Stimulated activated effector memory CD8-positive, alpha-beta T cell treated with anti-CD3 and anti-CD28 coated beads, Interleukin-12 subunit alpha, Interleukin-12 subunit beta, amount 100 ng/mL, for 72 hours (primary cell): ENCODE results near the gene STARD9.
"Not testable (repeated sequence)": the region's sequence is repeated elsewhere in the genome, so short reads cannot be mapped to it uniquely, and the experiment has no call there.

Experiments
- ATAC-seq: fragments of 150-1000 bp; cut with Tn5 transposase; 2 replicates; pipeline ENCODE4 v1.10.0; 2021
- DNase-seq, 2 donors: peaks; one replicate each; pipeline ENCODE4 v3.0.0; 2021 to 2022; ENCODE audit warnings: low spot score in 2 of 2
- H3K27ac Mint-ChIP-seq: one replicate; pipeline ENCODE4 v1.8.0; 2022; ENCODE audit warnings: mild to moderate bottlenecking, mixed read lengths
- H3K36me3 Mint-ChIP-seq: one replicate; pipeline ENCODE4 v1.8.0; 2022; ENCODE audit warnings: mild to moderate bottlenecking, mixed read lengths
- H3K4me1 Mint-ChIP-seq: one replicate; pipeline ENCODE4 v1.8.0; 2022; ENCODE audit warnings: mixed read lengths
- H3K4me3 Mint-ChIP-seq: one replicate; pipeline ENCODE4 v1.8.0; 2022; ENCODE audit warnings: mild to moderate bottlenecking, mixed read lengths
- H3K9me3 Mint-ChIP-seq: one replicate; pipeline ENCODE4 v1.8.0; 2022; ENCODE audit warnings: mixed read lengths

The STARD9 gene

GRCh38 chr15:42575188-42576039 lies at the start of gene STARD9:
Gene STARD9, plus strand, starts transcription at chr15:42575606. Its CDS starts 110 bp downstream, at chr15:42575716.
- H3K36me3 Mint-ChIP-seq, result no peaks in the 10 kb centered on the region
- H3K4me3 Mint-ChIP-seq, result peak within 1 kb of the TSS; percentile 90
- DNase-seq, result peak; percentile 91 to 98
- H3K27ac Mint-ChIP-seq, result peak within 1 kb of the TSS; percentile 88
- peaks cover 31% of the 10 kb centered on the region for H3K4me1 Mint-ChIP-seq
- ATAC-seq, result peak; percentile 93
- H3K9me3 Mint-ChIP-seq, result no peaks in the 10 kb centered on the region

- Mint-ChIP-seq H3K9me3 (no peaks in the 10 kb centered on the region), H3K27ac (no peak overlapping the region), H3K4me3 (no peak overlapping the region), H3K4me1 (no peaks in the 10 kb centered on the region), H3K36me3 (peaks cover 82% of the 10 kb centered on the region)
- DNase-seq (no peak), ATAC-seq (no peak)
Measured at GRCh38 chr15:42528970-42529369, 46.4 kb upstream of the STARD9 start.

- no peaks in the 10 kb centered on the region for H3K4me1 Mint-ChIP-seq
- no peak for DNase-seq
- no peak overlapping the region for H3K4me3 Mint-ChIP-seq
- ATAC-seq, result no peak
- H3K27ac Mint-ChIP-seq, result no peak overlapping the region
- peaks cover 60% of the 10 kb centered on the region for H3K36me3 Mint-ChIP-seq
- H3K9me3 Mint-ChIP-seq, result no peaks in the 10 kb centered on the region
Measured at GRCh38 chr15:42533246-42533645, 42.2 kb upstream of the STARD9 start.

GRCh38 chr15:42544853-42545629 lies 30.4 kb upstream of the STARD9 start:
- no peaks in the 10 kb centered on the region for H3K9me3 Mint-ChIP-seq
- peak overlapping the region; percentile 11 for H3K27ac Mint-ChIP-seq
- DNase-seq (no peak), ATAC-seq (no peak)
- peaks cover 70% of the 10 kb centered on the region for H3K36me3 Mint-ChIP-seq
- H3K4me3 Mint-ChIP-seq, result no peak overlapping the region
- peaks cover 33% of the 10 kb centered on the region for H3K4me1 Mint-ChIP-seq

- Mint-ChIP-seq H3K4me1 (peaks cover 35% of the 10 kb centered on the region), H3K36me3 (peaks cover 51% of the 10 kb centered on the region), H3K27ac (peak overlapping the region; percentile 99), H3K9me3 (no peaks in the 10 kb centered on the region), H3K4me3 (peak overlapping the region; percentile 99)
- ATAC-seq (no peak), DNase-seq (no peak)
Measured at GRCh38 chr15:42547918-42548248, 27.5 kb upstream of the STARD9 start.

GRCh38 chr15:42548249-42549031 lies 27.0 kb upstream of the STARD9 start, which contains the start of the genes HAUS2 and LRRC57:
Gene HAUS2, plus strand, starts transcription at chr15:42548838. Its CDS starts 35 bp downstream, at chr15:42548873.
Gene LRRC57, minus strand, starts transcription at chr15:42548793. Its CDS starts 359 bp downstream, at chr15:42548434.
- Mint-ChIP-seq H3K27ac (peak within 1 kb of the TSS; percentile 99), H3K4me3 (peak within 1 kb of the TSS; percentile 99), H3K4me1 (peaks cover 35% of the 10 kb centered on the region), H3K36me3 (peaks cover 51% of the 10 kb centered on the region), H3K9me3 (no peaks in the 10 kb centered on the region)
- ATAC-seq (peak; percentile 96), DNase-seq (peak; percentile 90 to 95)

GRCh38 chr15:42549032-42549491 lies 26.3 kb upstream of the STARD9 start:
- peaks cover 35% of the 10 kb centered on the region for H3K4me1 Mint-ChIP-seq

GRCh38 chr15:42549741-42550392 lies 25.5 kb upstream of the STARD9 start:
- ATAC-seq, result no peak
- Mint-ChIP-seq H3K36me3 (peaks cover 37% of the 10 kb centered on the region), H3K27ac (peak overlapping the region; percentile 99), H3K9me3 (no peaks in the 10 kb centered on the region), H3K4me3 (peak overlapping the region; percentile 99), H3K4me1 (peaks cover 35% of the 10 kb centered on the region)
- no peak for DNase-seq

More at GRCh38 chr15:42549032-42549491, 26.3 kb upstream of the STARD9 start:
- Mint-ChIP-seq H3K4me3 (peak overlapping the region; percentile 99), H3K36me3 (peaks cover 45% of the 10 kb centered on the region), H3K9me3 (no peaks in the 10 kb centered on the region), H3K27ac (peak overlapping the region; percentile 99)
- ATAC-seq (peak; percentile 50), DNase-seq (no peak)

GRCh38 chr15:42553554-42553953 lies 21.9 kb upstream of the STARD9 start:
- Mint-ChIP-seq H3K9me3 (no peaks in the 10 kb centered on the region), H3K27ac (no peak overlapping the region), H3K36me3 (peaks cover 41% of the 10 kb centered on the region), H3K4me1 (peaks cover 14% of the 10 kb centered on the region), H3K4me3 (no peak overlapping the region)
- ATAC-seq (no peak), DNase-seq (no peak)

GRCh38 chr15:42556550-42557207 lies 18.7 kb upstream of the STARD9 start:
- H3K27ac Mint-ChIP-seq, H3K4me1 Mint-ChIP-seq, H3K9me3 Mint-ChIP-seq, DNase-seq, H3K4me3 Mint-ChIP-seq, ATAC-seq: not testable (repeated sequence)
- H3K36me3 Mint-ChIP-seq, result peaks cover 66% of the 10 kb centered on the region

GRCh38 chr15:42558739-42559138 lies 16.7 kb upstream of the STARD9 start:
- DNase-seq (no peak), ATAC-seq (no peak)
- H3K9me3 Mint-ChIP-seq, result no peaks in the 10 kb centered on the region
- no peak overlapping the region for H3K4me3 Mint-ChIP-seq
- H3K27ac Mint-ChIP-seq, result no peak overlapping the region
- H3K36me3 Mint-ChIP-seq, result peaks cover 71% of the 10 kb centered on the region
- H3K4me1 Mint-ChIP-seq, result no peaks in the 10 kb centered on the region

GRCh38 chr15:42576040-42576594 lies 711 bp downstream of the STARD9 start:
- peaks cover 2% of the 10 kb centered on the region for H3K36me3 Mint-ChIP-seq
- peak overlapping the region; percentile 88 for H3K27ac Mint-ChIP-seq
- DNase-seq (no peak), ATAC-seq (no peak)
- H3K4me1 Mint-ChIP-seq, result peaks cover 38% of the 10 kb centered on the region
- H3K9me3 Mint-ChIP-seq, result no peaks in the 10 kb centered on the region
- peak overlapping the region; percentile 90 for H3K4me3 Mint-ChIP-seq

GRCh38 chr15:42576776-42577175 lies 1.4 kb downstream of the STARD9 start:
- Mint-ChIP-seq H3K27ac (no peak overlapping the region), H3K36me3 (peaks cover 5% of the 10 kb centered on the region), H3K4me1 (peaks cover 43% of the 10 kb centered on the region), H3K4me3 (peak overlapping the region; percentile 90), H3K9me3 (no peaks in the 10 kb centered on the region)
- no peak for ATAC-seq
- no peak for DNase-seq
